ENCODE data around the gene ATP6AP2.
A peak's percentile ranks its signal among the peaks of the same experiment; 100 is the strongest.

Gene ATP6AP2

GRCh38 chrX:40644821-40645358, 64.1 kb downstream of the ATP6AP2 start:
- peak; percentile 71 for DNase-seq (ENCODE audit: low read depth)

GRCh38 chrX:40646489-40647306, 65.9 kb downstream of the ATP6AP2 start:
- DNase-seq (ENCODE audit: low read depth) = peak; percentile 49

- peak; percentile 82 for DNase-seq (ENCODE audit: low read depth)
Observed at GRCh38 chrX:40647307-40648197, 66.8 kb downstream of the ATP6AP2 start, which contains the start of gene CXorf38. TSS of gene CXorf38 (minus strand) at chrX:40647561. CDS start at chrX:40647520, 41 bp downstream.

GRCh38 chrX:40651620-40652223, 71.0 kb downstream of the ATP6AP2 start:
- DNase-seq (ENCODE audit: low read depth) = peak; percentile 67

GRCh38 chrX:40652664-40653063, 71.9 kb downstream of the ATP6AP2 start:
- no peak for DNase-seq (ENCODE audit: low read depth)

- DNase-seq (ENCODE audit: low read depth) = no peak
Observed at GRCh38 chrX:40653535-40653934, 72.8 kb downstream of the ATP6AP2 start.

All from ELR (cell line).